Activated CD8-positive, alpha-beta memory T cell treated with anti-CD3 and anti-CD28 coated beads, Interleukin-2, amount 50 U/mL, for 1 hour (primary cell): Measurements from ENCODE around the gene FYTTD1.

ENCODE experiments used
- DNase-seq: peaks from one replicate; pipeline ENCODE4 v3.0.0-alpha.2; 2020; ENCODE audit errors: extremely low read depth

FYTTD1 gene

GRCh38 chr3:197737319-197737649, 12.4 kb upstream of the FYTTD1 start:
- no peak for DNase-seq

DNA sequence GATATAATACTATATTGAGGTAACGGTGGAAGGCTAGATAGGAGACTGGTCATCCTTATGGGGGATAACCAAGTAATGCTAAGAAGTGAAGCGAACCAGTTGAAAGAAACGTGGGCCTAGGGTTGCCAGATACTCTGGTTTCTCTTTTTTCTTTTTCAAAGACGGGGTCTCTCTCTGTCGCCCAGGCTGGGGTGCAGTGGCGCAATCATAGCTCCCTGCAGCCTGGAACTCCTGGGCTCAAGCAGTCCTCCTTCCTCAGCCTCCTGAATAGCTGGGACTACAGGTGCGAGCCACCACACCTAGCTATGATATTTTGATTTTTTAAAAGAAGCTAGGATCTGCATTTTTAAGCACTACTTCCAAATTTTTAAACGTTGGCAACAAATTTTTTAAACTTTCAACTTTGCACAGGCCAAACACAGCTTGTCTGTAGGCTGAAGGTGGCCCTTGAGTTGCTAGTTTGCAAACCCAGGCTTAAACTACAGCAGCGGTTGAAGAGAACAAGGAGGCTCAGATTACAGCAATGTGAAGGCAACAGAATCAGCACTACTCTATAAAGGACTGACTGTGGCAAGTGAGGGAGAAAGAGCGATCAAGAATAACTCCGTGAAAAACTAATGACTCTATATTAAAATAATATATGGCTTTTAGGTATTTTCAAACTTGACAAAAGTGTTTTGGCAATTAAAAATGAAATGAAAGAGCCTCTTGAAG, 11.8 kb upstream of the FYTTD1 start:
- DNase-seq = no peak

DNA sequence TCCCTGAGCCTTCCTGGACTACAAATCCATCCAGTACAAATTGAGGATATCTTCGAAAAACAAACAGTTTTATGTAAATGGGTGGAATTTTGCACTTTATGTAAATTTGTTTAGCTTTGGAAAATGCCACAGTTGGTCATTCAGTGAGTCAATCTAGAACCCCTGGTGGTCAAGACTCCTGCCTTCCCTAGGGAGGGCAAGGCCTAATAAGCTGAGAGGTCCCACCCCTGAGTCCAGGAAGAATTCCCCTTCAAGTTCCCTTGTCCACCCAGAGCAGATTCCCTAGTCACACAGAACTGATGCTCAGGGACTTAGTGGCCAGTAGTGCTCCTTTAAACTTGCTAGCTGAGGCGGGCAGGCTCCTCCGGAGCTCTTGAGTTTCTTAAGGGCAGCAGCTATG, 6.9 kb upstream of the FYTTD1 start:
- DNase-seq = no peak

DNA sequence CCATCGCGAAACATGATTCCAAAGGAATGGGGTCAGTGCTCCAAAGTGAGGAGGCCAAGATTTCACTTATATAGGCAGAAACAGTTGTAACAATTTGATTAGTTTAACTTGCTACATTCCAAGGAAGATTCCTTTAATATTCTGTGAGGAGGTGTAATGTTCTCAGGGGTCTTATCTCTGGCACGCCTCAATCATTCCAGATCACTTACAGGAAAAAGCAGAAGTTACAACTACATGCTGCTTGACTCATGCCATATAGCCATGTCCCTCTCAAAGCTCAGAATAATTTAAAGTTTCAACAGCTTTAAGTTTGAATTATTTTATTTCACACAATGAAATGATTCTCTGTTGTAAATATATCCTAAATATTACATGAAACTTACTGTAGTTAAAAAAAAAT, 3.5 kb upstream of the FYTTD1 start:
- no peak for DNase-seq

GRCh38 chr3:197746801-197747237, 2.9 kb upstream of the FYTTD1 start:
- no peak for DNase-seq

DNA sequence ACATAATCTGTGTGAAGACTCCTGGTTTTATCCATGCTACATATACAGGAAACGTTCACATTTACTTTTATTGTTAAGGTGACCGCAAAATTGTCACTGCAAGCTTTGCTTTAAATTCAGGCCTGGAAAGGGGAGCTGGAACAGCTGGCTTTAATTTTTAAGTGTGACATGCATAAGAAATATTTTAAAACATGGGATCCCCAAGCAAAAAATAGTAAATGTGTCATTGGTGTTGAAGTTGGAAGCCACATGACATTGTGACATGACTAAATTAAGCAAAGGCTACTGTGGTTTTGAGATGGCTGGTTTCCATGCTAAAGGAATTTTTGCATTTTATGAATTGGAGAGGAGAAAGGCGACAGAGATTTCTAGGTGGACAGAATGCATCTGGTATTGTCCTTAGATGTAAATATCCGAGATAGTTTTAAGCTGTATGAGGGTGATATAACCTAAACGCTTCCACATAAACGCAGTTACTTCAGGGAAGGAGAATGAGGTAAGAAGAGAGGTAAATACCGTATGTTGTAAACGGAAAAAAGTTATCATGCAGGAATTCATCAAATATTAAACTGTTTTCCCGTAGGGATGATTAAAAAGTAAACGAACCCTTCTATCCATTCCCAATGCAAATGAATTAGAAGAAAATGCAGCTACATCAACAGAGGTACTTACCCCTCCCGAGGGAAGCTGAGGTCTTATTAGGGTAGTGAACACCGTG, 927 bp upstream of the FYTTD1 start:
- no peak for DNase-seq

- no peak for DNase-seq
These were observed 425 bp upstream of the FYTTD1 start for GRCh38 chr3:197749315-197749600.

GRCh38 chr3:197750396-197750831, 731 bp downstream of the FYTTD1 start:
- no peak for DNase-seq

GRCh38 chr3:197750858-197751737, 1.4 kb downstream of the FYTTD1 start:
- no peak for DNase-seq

DNA sequence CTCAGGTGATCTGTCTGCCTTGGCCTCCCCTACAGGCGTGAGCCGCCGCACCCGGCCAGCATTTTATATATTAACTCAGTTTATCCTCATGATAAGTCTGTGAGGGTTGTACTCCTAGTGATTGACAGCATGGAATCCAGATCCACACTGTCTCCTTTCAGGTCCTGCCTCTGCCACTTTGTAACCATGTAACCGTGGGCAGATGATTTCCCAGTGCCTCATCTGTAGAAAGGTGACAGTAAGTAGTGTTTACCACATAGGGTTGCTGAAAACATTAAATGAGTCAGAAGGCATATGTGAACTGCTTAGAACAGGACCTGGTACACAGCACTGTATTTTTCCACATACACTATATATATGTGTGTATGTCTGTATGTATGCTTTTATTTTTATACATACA, 2.4 kb downstream of the FYTTD1 start:
- DNase-seq = no peak

- no peak for DNase-seq
These were observed 3.6 kb downstream of the FYTTD1 start for GRCh38 chr3:197753263-197753662.

GRCh38 chr3:197756704-197757103, 7.0 kb downstream of the FYTTD1 start:
- no peak for DNase-seq

GRCh38 chr3:197758512-197758911, 8.8 kb downstream of the FYTTD1 start:
- DNase-seq = no peak

GRCh38 chr3:197761784-197762183, 12.1 kb downstream of the FYTTD1 start:
- no peak for DNase-seq

- DNase-seq = no peak
These were observed 25.6 kb downstream of the FYTTD1 start for GRCh38 chr3:197775317-197775716.

- DNase-seq = no peak
These were observed 32.5 kb downstream of the FYTTD1 start for GRCh38 chr3:197782230-197782629.

DNA sequence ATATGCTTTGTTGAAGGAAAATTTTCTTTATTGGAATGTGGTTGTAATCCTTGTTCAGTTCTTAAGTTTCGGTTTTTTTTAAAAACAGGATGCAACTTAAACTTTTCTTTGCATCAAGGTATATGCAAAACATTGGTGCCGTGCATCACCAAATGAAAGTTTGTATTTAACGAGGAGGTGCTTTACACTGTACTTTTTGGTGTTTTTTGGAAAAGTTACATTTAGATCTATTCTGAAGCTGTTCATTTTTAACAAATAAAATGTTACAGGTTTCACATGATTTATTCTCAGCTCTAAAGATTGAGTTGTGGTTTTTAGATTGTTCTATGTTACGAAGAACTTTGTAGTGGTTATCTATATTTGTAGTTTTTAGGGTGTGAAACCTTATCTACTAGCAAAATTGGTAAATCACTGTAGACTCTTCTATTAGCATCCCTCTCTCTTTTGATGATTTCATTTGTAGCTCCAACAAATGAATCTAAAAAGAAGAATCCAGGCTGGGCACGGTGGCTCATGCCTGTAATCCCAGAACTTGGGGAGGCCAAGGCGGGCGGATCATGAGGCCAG, 34.4 kb downstream of the FYTTD1 start:
- DNase-seq = no peak

DNA sequence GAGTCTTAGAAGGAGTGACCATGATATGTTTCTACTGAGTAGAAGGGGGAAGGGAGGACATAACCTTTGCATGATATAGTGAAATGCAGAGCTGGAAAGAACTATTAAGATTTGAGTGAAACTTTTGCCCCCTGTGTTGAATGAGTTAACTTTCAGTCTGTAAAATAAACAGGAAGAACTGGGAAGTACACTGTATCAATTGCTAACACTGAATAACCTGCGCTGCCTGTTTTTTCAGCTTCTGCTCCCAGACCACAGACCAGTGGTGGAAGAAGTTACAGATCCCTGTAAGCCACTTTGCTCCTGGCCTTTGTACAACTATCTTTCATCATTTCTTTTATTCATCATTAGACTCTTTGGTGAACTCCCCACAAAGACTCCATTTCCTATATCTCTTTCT, 37.7 kb downstream of the FYTTD1 start:
- DNase-seq = no peak

DNA sequence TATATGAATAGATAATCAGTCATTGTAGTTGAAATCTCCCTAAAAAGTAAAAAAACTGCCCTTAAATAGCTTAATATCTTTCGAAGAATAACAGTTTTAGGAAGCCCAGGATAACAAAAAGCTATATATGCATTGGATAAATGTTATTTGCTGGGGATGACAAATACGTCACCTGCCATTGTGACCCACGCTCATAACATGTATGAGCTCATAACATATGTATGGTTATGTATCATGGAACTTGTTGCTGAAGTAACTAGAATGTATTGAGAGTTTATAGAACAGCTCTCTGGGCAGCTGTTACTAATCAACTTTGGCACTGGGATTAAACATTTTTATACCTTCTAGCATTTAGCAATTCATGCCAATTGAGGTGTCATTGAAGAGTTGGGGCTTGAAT, 39.6 kb downstream of the FYTTD1 start:
- no peak for DNase-seq

DNA sequence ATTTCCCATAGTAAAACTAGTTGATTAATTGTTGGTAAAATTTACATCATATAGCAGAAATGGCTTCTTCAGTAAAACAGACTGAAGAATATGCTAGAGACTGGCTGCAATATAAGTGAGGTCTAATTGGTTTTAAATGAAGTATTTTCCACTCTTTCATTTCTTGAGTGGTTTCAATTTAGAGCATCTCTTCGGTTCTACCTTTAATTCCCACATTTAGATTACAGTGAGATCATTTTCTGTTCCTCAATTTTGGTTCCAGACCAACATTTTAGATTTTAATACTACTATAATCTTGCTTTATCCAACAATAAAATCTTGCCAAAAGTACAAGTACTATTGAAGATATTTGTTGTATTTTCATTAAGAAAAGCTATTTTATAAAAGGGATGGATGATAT, 40.4 kb downstream of the FYTTD1 start:
- no peak for DNase-seq

DNA sequence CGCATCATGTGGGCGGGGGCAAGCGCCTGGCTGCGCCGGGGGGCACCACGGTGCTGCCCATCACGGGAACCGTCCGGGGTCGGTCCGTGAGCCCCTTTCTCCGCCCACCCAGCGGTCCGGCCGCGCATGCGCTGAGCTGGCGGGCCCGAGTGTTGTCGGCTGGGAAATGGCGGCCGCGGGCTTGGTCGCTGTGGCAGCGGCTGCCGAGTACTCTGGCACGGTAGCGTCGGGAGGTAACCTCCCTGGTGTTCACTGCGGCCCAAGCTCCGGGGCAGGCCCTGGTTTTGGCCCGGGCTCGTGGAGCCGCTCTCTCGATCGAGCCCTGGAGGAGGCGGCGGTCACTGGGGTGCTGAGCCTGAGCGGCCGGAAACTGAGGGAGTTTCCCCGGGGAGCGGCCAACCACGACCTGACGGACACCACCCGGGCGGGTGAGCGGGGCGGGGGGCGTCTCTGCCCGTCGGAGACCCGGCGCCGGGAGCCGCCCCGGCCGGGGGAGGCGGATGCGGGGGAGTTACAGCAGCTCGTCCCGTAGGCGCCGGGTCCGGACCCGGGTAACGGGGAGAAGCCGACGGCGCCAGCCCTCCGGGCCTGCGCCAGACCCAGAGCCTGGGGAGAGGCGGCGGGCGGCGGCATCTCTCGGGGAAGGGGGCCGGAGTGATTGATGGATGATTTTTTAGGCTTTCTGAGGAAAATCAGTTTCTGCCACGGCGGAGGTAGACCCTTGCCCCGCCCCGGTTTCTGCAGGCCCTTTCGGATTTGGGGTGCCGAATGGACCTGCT, 41.6 kb downstream of the FYTTD1 start, which contains the start of gene LRCH3:
Gene LRCH3, plus strand, starts transcription at position 142 of the 779 bp plus-strand sequence. Its CDS starts 25 bp downstream, at position 167.
- peak; percentile 53 for DNase-seq
